GM23248 (cell line): ENCODE measurements around the gene TRIO.

Experiments
- EZH2 ChIP-seq: fragments of 200-600 bp; sonication (generic); IDR thresholded peaks from 2 replicates; pipeline ENCODE4 v1.6.1; 2018; ENCODE audit warnings: antibody characterized with exemption, mild to moderate bottlenecking; ENCODE audit not compliant: insufficient read depth, poor library complexity, severe bottlenecking
- EZH2phosphoT487 ChIP-seq: fragments of 200-600 bp; sonication (generic); IDR thresholded peaks from 2 replicates; pipeline ENCODE4 v1.6.1; 2018; ENCODE audit warnings: antibody characterized with exemption, moderate library complexity, mild to moderate bottlenecking, low read depth; ENCODE audit not compliant: insufficient read depth

DNA sequence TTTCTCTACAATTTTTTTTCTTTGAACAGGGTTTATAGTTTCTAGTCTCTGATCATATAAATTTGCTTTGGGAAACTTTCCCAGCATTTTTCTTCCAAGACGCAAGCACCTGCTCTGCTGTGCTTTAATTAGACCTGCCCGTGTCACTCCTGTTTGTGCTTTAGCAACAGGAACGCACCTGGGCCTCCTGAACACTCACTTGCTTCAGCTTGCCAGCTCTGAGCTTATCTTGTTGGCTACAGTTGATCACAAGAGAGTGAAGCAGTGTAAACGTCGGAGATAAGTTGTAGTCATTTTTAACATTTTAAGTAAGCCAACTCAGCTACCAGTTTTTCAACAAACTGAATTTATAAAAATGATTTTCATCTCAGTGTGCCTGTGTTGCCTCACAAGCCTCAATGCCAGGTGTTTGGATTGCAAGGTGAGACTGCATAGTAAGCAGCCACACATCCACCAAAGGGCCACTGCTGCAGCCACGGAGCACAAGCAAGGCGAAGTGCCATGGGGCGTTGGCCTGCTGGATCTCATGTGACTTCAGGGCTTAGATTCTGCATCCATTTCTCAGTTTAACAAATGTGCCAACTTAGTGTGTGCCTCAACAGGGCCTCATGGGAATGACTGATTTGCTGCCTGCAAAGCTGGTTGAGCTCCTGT lies 166.9 kb downstream of the TRIO start:
- no peak for TF ChIP-seq EZH2
- no peak for TF ChIP-seq EZH2phosphoT487
